Measurements from ENCODE around the gene BTBD9. TPM values are rescaled to one million over a fixed set of nuclear protein-coding genes. Genes with fewer than 3 reads are reported as not detected.
A peak's percentile ranks its signal among the peaks of the same experiment; 100 is the strongest.

The BTBD9 gene
- total RNA-seq, 1 donor from 2014 or later = 4.5 TPM

DNA sequence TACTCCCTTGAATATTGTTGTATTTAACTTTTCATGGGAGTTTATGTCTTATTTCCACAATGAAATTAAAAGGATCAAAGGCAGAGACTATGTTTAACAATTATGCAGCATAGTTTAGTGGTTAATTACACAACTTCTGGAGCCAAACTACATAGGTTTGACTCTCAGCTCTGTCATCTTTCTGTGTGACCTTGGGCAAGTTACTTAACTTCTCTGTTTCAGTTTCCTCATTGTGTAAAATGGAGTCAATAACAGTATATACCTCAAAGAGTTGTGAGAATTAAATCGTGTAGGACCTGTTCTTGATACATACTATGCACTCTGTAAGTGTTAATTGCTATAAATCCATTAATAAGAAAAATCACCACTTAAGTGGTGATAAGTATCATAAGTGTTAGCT is 48.3 kb downstream of the BTBD9 start:
- H3K36me3 ChIP-seq (ENCODE audit: control insufficient read depth, insufficient read depth, low read length) = peaks cover 2% of the 10 kb centered on the region
- FAIRE-seq (no peak), DNase-seq (ENCODE audit: low read depth) (no peak)
- no peaks in the 10 kb centered on the region for H3K27me3 ChIP-seq (ENCODE audit: control insufficient read depth, insufficient read depth, low read length)
- no peak overlapping the region for H3K4me3 ChIP-seq (ENCODE audit: low read depth, low read length)
- no peak for TF ChIP-seq CTCF (IDR thresholded peaks at IDR 0.05; ENCODE audit: insufficient read depth, low read length, severe bottlenecking)

- H3K36me3 ChIP-seq (ENCODE audit: control insufficient read depth, insufficient read depth, low read length) = peaks cover 2% of the 10 kb centered on the region
- no peak for FAIRE-seq
These were observed 50.4 kb downstream of the BTBD9 start for GRCh38 chr6:38589367-38589720.

DNA sequence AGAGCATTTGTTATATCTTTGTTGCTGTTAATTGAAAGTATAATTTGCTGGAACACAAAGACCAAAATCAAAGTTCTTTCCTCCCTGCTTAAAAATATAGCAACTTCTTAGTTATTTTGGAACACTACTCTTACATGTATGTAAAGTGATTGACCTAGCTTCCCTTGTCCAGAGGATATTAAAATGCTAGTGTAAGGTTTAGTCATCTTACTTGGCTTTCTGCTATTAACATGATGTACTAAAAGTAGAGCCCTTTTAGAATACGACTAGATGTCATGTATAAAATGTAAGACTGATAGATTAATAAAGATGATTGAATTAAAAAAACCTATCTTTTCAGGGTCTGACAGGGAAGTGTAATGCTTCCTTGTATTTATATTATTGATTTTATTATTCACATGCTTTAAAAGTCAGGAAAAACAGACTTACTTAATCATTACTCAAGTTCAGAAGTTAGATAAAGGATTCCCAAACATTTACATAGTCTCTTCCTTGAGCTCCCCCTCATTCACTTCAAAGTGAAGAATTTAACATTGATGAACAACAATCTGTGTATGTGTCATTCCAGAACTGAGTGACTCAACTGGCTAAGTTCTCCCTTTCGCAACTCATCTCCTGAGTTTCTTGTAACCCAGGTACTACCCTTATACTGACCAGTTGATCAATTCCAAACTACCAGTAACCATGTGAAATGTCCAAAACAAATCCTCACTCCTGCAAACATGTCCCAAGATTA is 50.9 kb downstream of the BTBD9 start:
- peak; percentile 91 for DNase-seq (ENCODE audit: low read depth)
- no peak for FAIRE-seq

More at GRCh38 chr6:38589367-38589720, 50.4 kb downstream of the BTBD9 start:
- TF ChIP-seq CTCF (IDR thresholded peaks at IDR 0.05; ENCODE audit: insufficient read depth, low read length, severe bottlenecking) = no peak
- H3K4me3 ChIP-seq (ENCODE audit: low read depth, low read length) = no peak overlapping the region
- no peaks in the 10 kb centered on the region for H3K27me3 ChIP-seq (ENCODE audit: control insufficient read depth, insufficient read depth, low read length)
- no peak for DNase-seq (ENCODE audit: low read depth)

DNA sequence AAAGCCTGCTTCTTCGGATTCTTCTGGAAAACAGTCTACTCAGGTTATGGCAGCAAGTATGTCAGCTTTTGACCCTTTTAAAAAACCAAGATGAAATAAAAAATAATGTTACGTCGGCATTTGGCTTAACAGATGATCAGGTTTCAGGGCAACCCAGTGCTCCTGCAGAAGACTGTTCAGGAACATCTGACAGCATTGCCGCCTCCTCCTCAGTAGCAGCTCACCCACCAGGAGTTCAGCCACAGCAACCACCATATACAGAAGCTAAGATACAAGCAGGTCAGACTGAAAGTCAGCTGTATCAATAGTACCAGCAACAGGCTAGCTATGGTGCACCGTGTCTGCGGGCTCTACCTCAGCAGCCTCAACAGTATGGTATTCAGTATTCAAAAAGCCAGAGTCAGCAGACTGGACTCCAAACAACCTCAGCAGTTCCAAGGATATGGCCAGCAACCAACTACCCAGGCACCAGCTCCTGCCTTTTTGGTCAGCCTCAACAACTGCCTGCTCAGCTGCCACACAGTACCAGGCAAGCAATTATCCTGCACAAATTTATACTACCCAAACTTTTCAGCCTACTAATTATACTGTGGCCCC is 51.9 kb downstream of the BTBD9 start:
- no peak overlapping the region for H3K4me3 ChIP-seq (ENCODE audit: low read depth, low read length)
- H3K36me3 ChIP-seq (ENCODE audit: control insufficient read depth, insufficient read depth, low read length) = peaks cover 2% of the 10 kb centered on the region
- DNase-seq (ENCODE audit: low read depth) (no peak), FAIRE-seq (no peak)
- no peaks in the 10 kb centered on the region for H3K27me3 ChIP-seq (ENCODE audit: control insufficient read depth, insufficient read depth, low read length)
- TF ChIP-seq CTCF (IDR thresholded peaks at IDR 0.05; ENCODE audit: insufficient read depth, low read length, severe bottlenecking) = no peak

More for the DNA sequence above, 50.9 kb downstream of the BTBD9 start:
- Histone ChIP-seq H3K36me3 (ENCODE audit: control insufficient read depth, insufficient read depth, low read length) (peaks cover 2% of the 10 kb centered on the region), H3K27me3 (ENCODE audit: control insufficient read depth, insufficient read depth, low read length) (no peaks in the 10 kb centered on the region), H3K4me3 (ENCODE audit: low read depth, low read length) (no peak overlapping the region)
- TF ChIP-seq CTCF (IDR thresholded peaks at IDR 0.05; ENCODE audit: insufficient read depth, low read length, severe bottlenecking) = no peak

DNA sequence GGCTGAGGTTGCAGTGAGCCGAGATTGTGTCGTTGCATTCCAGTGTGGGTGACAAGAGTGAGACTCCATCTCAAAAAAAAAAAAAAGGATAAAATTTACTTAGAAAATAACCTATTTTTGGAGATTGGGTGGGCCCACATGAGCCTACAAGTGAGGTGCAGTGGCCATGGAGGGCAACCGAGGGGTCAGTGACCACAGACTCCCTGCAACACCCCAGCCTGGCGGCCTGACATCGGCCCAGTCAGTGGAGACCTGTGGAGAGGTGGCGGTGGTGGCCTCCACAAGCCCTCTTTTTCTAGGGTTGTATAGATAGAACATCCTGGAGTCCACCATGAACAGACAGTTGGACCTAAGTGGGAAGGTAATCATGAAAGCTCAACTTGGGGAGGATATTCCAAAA is 52.7 kb downstream of the BTBD9 start:
- no peak for FAIRE-seq

More for the DNA sequence above, 52.7 kb downstream of the BTBD9 start:
- Histone ChIP-seq H3K27me3 (ENCODE audit: control insufficient read depth, insufficient read depth, low read length) (no peaks in the 10 kb centered on the region), H3K4me3 (ENCODE audit: low read depth, low read length) (no peak overlapping the region), H3K36me3 (ENCODE audit: control insufficient read depth, insufficient read depth, low read length) (no peaks in the 10 kb centered on the region)
- TF ChIP-seq CTCF (IDR thresholded peaks at IDR 0.05; ENCODE audit: insufficient read depth, low read length, severe bottlenecking) = no peak
- no peak for DNase-seq (ENCODE audit: low read depth)

Data from bronchial epithelial cell (primary cell).